GM23338 (cell line): ENCODE data around the gene MAP3K14. TPM values are rescaled to one million over a fixed set of nuclear protein-coding genes. Genes with fewer than 3 reads are reported as not detected.

Source experiments
- ATAC-seq: fragments of 200-7000 bp; cut with Tn5 transposase; 3 replicates; pipeline ENCODE4 v1.9.1; 2020
- DNase-seq: peaks from one replicate; pipeline ENCODE4 v3.0.0-alpha.2; 2015; ENCODE audit warnings: low spot score
- H2AFZ ChIP-seq: fragments of 200-600 bp; sonication (generic); 2 replicates; pipeline ENCODE4 v1.8.0; 2016; ENCODE audit warnings: antibody characterized with exemption, mild to moderate bottlenecking, moderate library complexity
- H3F3A ChIP-seq: fragments of 200-600 bp; sonication (generic); replicated peaks from 2 replicates; pipeline ENCODE4 v1.8.0; 2017; ENCODE audit warnings: antibody characterized with exemption, mixed run types, low read depth
- H3K27ac ChIP-seq: fragments of 200-600 bp; sonication (generic); 2 replicates; pipeline ENCODE4 v1.6.1; 2016; ENCODE audit warnings: low read depth
- H3K27me3 ChIP-seq: fragments of 200-600 bp; sonication (generic); 2 replicates; pipeline ENCODE4 v1.8.0; 2016; ENCODE audit warnings: mild to moderate bottlenecking, mixed run types, moderate library complexity; ENCODE audit not compliant: insufficient read depth
- H3K36me3 ChIP-seq: fragments of 200-600 bp; sonication (generic); 2 replicates; pipeline ENCODE4 v1.8.0; 2016; ENCODE audit warnings: mild to moderate bottlenecking; ENCODE audit not compliant: insufficient read depth
- H3K4me1 ChIP-seq: fragments of 200-600 bp; sonication (generic); 2 replicates; pipeline ENCODE4 v1.8.0; 2016; ENCODE audit warnings: mild to moderate bottlenecking, moderate library complexity; ENCODE audit not compliant: insufficient read depth
- H3K4me2 ChIP-seq: fragments of 200-600 bp; sonication (generic); 2 replicates; pipeline ENCODE4 v1.7.1; 2017; ENCODE audit warnings: mixed run types
- H3K4me3 ChIP-seq: fragments of 200-600 bp; sonication (generic); 2 replicates; pipeline ENCODE4 v1.6.1; 2016; ENCODE audit warnings: mixed run types
- H3K79me2 ChIP-seq: fragments of 200-600 bp; sonication (generic); replicated peaks from 2 replicates; pipeline ENCODE4 v1.8.0; 2017; ENCODE audit warnings: mild to moderate bottlenecking; ENCODE audit not compliant: insufficient read depth
- H3K9me2 ChIP-seq: fragments of 200-600 bp; sonication (generic); 2 replicates; pipeline ENCODE4 v1.8.0; 2017; ENCODE audit not compliant: insufficient read depth
- H4K20me1 ChIP-seq: fragments of 200-600 bp; sonication (generic); replicated peaks from 2 replicates; pipeline ENCODE4 v1.8.0; 2017; ENCODE audit warnings: mild to moderate bottlenecking; ENCODE audit not compliant: insufficient read depth
- H3K27ac Mint-ChIP-seq: 2 replicates; pipeline ENCODE4 v1.8.0; 2020; ENCODE audit warnings: inconsistent platforms, mild to moderate bottlenecking, moderate library complexity, mixed read lengths
- H3K27me3 Mint-ChIP-seq: 3 replicates; pipeline ENCODE4 v1.8.0; 2022; ENCODE audit warnings: low read depth, mild to moderate bottlenecking, moderate library complexity, mixed read lengths, inconsistent platforms; ENCODE audit not compliant: insufficient read depth, poor library complexity
- H3K36me3 Mint-ChIP-seq: 3 replicates; pipeline ENCODE4 v1.8.0; 2021; ENCODE audit warnings: low read depth, mild to moderate bottlenecking, inconsistent platforms, moderate library complexity, mixed read lengths
- H3K4me1 Mint-ChIP-seq: 3 replicates; pipeline ENCODE4 v1.8.0; 2020; ENCODE audit warnings: mild to moderate bottlenecking, inconsistent platforms, mixed read lengths
- H3K4me3 Mint-ChIP-seq: 3 replicates; pipeline ENCODE4 v1.8.0; 2021; ENCODE audit warnings: moderate library complexity, mild to moderate bottlenecking, inconsistent platforms, mixed read lengths
- H3K9me3 Mint-ChIP-seq: 3 replicates; pipeline ENCODE4 v1.8.0; 2020; ENCODE audit warnings: moderate library complexity, mild to moderate bottlenecking, inconsistent platforms, mixed read lengths
- EZH2 ChIP-seq: fragments of 200-600 bp; sonication (generic); IDR thresholded peaks from one replicate; pipeline ENCODE4 v1.8.0; 2017; ENCODE audit warnings: antibody characterized with exemption, mild to moderate bottlenecking, low read depth; ENCODE audit not compliant: unreplicated experiment
- POLR2AphosphoS5 ChIP-seq: IDR thresholded peaks from 2 replicates; pipeline ENCODE4 v1.6.1; 2016; ENCODE audit warnings: antibody characterized with exemption, low read depth
- polyA plus RNA-seq: library from polyadenylated mRNA; unstranded; fragments of >200 nt; fragmentation: Nextera tagmentation; extraction: Ambion mirVana; gene quantifications from 2 replicates; pipeline ENCODE4 v1.2.1, GENCODE V29; 2016
- total RNA-seq: library from RNA; depleted of rRNA; stranded (reverse); fragments of >200 nt; shearing (Covaris generic); gene quantifications from 2 replicates; pipeline ENCODE4 v1.2.3, GENCODE V29; 2014
- TF ChIP-seq, protein P1 (sequence below), 2 experiments: fragments of 200-600 bp in 1 of 2; sonication (generic) in 1 of 2; conservative IDR thresholded peaks; 2 replicates each; pipeline versions ENCODE4 v1.5.1 to v1.6.1; 2016 to 2017; ENCODE audit warnings: antibody characterized with exemption in 2 of 2, low read depth in 2 of 2, mild to moderate bottlenecking in 2 of 2, moderate library complexity in 1 of 2
- TF ChIP-seq, protein P2 (sequence below): fragments of 250-450 bp; sonication (Bioruptor Pico); IDR thresholded peaks from 2 replicates; pipeline ENCODE4 v1.5.0; 2020; ENCODE audit warnings: mild to moderate bottlenecking, moderate library complexity

MAP3K14 gene
- total and polyA plus RNA-seq, 2 experiments from 2014 or later: 1.3 to 4.9 TPM

DNA sequence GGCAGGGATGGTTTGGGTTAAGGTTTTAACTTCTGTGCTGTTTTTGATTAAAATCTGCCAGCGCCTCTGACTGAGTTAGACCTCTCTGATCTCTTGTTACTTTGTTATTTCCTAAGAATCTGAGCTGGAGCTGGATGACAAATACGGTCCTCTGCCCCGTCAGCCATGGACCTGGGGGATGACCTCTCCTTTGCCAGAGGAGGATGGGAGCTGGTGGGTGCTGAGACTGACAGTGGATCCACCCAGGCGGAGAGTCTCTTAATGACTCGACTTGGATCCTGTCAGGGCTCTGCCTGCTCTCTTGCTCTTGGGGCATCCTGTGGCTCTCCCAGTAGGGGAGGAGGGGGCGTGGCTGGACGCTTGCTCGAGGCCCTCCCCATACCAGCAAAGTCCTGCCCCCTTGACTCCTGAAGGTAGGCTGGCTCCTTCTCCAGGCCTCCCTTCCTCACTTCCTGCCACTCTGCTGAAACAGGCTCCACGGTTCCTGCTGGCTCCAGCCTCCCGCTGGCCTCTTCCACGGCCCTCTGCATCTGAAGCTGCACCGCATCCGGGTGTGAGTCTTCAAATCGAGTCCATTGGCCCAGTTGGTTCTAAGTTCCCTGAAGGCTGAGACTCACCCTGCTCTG is 24.8 kb upstream of the MAP3K14 start:
- Histone ChIP-seq H3K4me1 (peaks cover 13% of the 10 kb centered on the region), H4K20me1 (no peaks in the 10 kb centered on the region), H2AFZ (peak overlapping the region; percentile 85), H3K9me2 (no peaks in the 10 kb centered on the region), H3F3A (no peaks in the 10 kb centered on the region; the same call in 1 of the 2 replicates), H3K36me3 (no peaks in the 10 kb centered on the region), H3K79me2 (no peaks in the 10 kb centered on the region), H3K4me2 (peak overlapping the region; percentile 61), H3K27me3 (no peaks in the 10 kb centered on the region), H3K27ac (0 out of 2 replicates have a peak overlapping the region, but pooled peaks have one; percentile 51), H3K4me3 (peak overlapping the region; percentile 3; the same call in 1 of the 2 replicates)
- peak; percentile 94 for DNase-seq
- H3K36me3 Mint-ChIP-seq: no peaks in the 10 kb centered on the region; the same call in 2 of the 3 replicates
- no peak overlapping the region for H3K27ac Mint-ChIP-seq
- peaks cover 12% of the 10 kb centered on the region for H3K4me1 Mint-ChIP-seq
- no peak overlapping the region; the same call in 2 of the 3 replicates for H3K4me3 Mint-ChIP-seq
- ATAC-seq: peak; percentile 97
- H3K27me3 Mint-ChIP-seq: peaks cover 5% of the 10 kb centered on the region
- TF ChIP-seq EZH2 (no peak), POLR2AphosphoS5 (peak; percentile 78)
- TF ChIP-seq, protein P1, sequence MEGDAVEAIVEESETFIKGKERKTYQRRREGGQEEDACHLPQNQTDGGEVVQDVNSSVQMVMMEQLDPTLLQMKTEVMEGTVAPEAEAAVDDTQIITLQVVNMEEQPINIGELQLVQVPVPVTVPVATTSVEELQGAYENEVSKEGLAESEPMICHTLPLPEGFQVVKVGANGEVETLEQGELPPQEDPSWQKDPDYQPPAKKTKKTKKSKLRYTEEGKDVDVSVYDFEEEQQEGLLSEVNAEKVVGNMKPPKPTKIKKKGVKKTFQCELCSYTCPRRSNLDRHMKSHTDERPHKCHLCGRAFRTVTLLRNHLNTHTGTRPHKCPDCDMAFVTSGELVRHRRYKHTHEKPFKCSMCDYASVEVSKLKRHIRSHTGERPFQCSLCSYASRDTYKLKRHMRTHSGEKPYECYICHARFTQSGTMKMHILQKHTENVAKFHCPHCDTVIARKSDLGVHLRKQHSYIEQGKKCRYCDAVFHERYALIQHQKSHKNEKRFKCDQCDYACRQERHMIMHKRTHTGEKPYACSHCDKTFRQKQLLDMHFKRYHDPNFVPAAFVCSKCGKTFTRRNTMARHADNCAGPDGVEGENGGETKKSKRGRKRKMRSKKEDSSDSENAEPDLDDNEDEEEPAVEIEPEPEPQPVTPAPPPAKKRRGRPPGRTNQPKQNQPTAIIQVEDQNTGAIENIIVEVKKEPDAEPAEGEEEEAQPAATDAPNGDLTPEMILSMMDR (conservative IDR thresholded peaks at IDR 0.05; ENCODE audit: low read depth in 2 of 2): no peak
- TF ChIP-seq, protein P2, sequence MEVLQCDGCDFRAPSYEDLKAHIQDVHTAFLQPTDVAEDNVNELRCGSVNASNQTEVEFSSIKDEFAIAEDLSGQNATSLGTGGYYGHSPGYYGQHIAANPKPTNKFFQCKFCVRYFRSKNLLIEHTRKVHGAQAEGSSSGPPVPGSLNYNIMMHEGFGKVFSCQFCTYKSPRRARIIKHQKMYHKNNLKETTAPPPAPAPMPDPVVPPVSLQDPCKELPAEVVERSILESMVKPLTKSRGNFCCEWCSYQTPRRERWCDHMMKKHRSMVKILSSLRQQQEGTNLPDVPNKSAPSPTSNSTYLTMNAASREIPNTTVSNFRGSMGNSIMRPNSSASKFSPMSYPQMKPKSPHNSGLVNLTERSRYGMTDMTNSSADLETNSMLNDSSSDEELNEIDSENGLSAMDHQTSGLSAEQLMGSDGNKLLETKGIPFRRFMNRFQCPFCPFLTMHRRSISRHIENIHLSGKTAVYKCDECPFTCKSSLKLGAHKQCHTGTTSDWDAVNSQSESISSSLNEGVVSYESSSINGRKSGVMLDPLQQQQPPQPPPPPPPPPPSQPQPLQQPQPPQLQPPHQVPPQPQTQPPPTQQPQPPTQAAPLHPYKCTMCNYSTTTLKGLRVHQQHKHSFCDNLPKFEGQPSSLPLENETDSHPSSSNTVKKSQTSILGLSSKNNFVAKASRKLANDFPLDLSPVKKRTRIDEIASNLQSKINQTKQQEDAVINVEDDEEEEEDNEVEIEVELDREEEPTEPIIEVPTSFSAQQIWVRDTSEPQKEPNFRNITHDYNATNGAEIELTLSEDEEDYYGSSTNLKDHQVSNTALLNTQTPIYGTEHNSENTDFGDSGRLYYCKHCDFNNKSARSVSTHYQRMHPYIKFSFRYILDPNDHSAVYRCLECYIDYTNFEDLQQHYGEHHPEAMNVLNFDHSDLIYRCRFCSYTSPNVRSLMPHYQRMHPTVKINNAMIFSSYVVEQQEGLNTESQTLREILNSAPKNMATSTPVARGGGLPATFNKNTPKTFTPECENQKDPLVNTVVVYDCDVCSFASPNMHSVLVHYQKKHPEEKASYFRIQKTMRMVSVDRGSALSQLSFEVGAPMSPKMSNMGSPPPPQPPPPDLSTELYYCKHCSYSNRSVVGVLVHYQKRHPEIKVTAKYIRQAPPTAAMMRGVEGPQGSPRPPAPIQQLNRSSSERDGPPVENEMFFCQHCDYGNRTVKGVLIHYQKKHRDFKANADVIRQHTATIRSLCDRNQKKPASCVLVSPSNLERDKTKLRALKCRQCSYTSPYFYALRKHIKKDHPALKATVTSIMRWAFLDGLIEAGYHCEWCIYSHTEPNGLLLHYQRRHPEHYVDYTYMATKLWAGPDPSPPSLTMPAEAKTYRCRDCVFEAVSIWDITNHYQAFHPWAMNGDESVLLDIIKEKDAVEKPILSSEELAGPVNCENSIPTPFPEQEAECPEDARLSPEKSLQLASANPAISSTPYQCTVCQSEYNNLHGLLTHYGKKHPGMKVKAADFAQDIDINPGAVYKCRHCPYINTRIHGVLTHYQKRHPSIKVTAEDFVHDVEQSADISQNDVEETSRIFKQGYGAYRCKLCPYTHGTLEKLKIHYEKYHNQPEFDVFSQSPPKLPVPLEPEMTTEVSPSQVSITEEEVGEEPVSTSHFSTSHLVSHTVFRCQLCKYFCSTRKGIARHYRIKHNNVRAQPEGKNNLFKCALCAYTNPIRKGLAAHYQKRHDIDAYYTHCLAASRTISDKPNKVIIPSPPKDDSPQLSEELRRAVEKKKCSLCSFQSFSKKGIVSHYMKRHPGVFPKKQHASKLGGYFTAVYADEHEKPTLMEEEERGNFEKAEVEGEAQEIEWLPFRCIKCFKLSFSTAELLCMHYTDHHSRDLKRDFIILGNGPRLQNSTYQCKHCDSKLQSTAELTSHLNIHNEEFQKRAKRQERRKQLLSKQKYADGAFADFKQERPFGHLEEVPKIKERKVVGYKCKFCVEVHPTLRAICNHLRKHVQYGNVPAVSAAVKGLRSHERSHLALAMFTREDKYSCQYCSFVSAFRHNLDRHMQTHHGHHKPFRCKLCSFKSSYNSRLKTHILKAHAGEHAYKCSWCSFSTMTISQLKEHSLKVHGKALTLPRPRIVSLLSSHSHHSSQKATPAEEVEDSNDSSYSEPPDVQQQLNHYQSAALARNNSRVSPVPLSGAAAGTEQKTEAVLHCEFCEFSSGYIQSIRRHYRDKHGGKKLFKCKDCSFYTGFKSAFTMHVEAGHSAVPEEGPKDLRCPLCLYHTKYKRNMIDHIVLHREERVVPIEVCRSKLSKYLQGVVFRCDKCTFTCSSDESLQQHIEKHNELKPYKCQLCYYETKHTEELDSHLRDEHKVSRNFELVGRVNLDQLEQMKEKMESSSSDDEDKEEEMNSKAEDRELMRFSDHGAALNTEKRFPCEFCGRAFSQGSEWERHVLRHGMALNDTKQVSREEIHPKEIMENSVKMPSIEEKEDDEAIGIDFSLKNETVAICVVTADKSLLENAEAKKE (CRISPR knock-in tag): peak; percentile 50; the same call in 1 of the 2 replicates
- H3K9me3 Mint-ChIP-seq: peaks cover 3% of the 10 kb centered on the region
